Sciatic nerve (tissue), 2 donors: ENCODE data around the gene PCSK7. TPM values are rescaled to one million over a fixed set of nuclear protein-coding genes. Genes with fewer than 3 reads are reported as not detected.
A peak's percentile ranks its signal among the peaks of the same experiment; 100 is the strongest.

Source experiments
- ATAC-seq: fragments of 200-7000 bp; cut with Tn5 transposase; one replicate; pipeline ENCODE4 v1.9.1; 2020; ENCODE audit warnings: mild to moderate bottlenecking, moderate library complexity
- DNase-seq: peaks from one replicate; pipeline ENCODE4 v3.0.0-alpha.2; 2020; ENCODE audit warnings: low spot score
- intact Hi-C: fragments of 100-400 bp; cut with DNase I; formaldehyde crosslinking; loops from one replicate; pipeline ENCODE4 v1.14.2; 2022
- total RNA-seq: library from RNA; stranded (reverse); fragmentation: NEBNext Ultra II Directional; extraction: Animal tissue kit (Norgen Biotek cat#: 25700); gene quantifications from one replicate; pipeline ENCODE4 v1.2.1, GENCODE V29; 2021
- donor health status: DM: no; HTN: no; CAD: no.
- donor health status: DM: no; HTN: no; CAD: no.

The PCSK7 gene
- total RNA-seq, 1 donor from 2014 or later = 68.7 TPM

GRCh38 chr11:117201658-117202305 lies 30.1 kb downstream of the PCSK7 start:
- no peak for DNase-seq
- intact Hi-C loops = no loop called here
- ATAC-seq = no peak

- no peak for ATAC-seq
- intact Hi-C loops = no loop called here
- no peak for DNase-seq
Measured at GRCh38 chr11:117200813-117201657, 30.8 kb downstream of the PCSK7 start.

GRCh38 chr11:117199916-117200812 lies 31.7 kb downstream of the PCSK7 start:
- no peak for DNase-seq
- ATAC-seq = peak; percentile 1
- intact Hi-C loops = no loop called here

- intact Hi-C loops = no loop called here
- peak; percentile 85 for DNase-seq
- peak; percentile 83 for ATAC-seq
Measured at GRCh38 chr11:117199053-117199915, 32.6 kb downstream of the PCSK7 start, which contains the start of gene TAGLN. Gene TAGLN, plus strand, starts transcription at chr11:117199370. Its CDS starts 3,644 bp downstream, at chr11:117203014.

GRCh38 chr11:117198613-117199012 lies 33.3 kb downstream of the PCSK7 start:
- ATAC-seq = peak; percentile 0
- intact Hi-C loops = no loop called here
- no peak for DNase-seq

GRCh38 chr11:117197516-117198456 lies 34.1 kb downstream of the PCSK7 start:
- intact Hi-C loops = no loop called here
- ATAC-seq (peak; percentile 7), DNase-seq (no peak)

- DNase-seq (no peak), ATAC-seq (no peak)
- intact Hi-C loops = no loop called here
Measured at GRCh38 chr11:117197006-117197405, 34.9 kb downstream of the PCSK7 start.

- no peak for ATAC-seq
- DNase-seq = no peak
- intact Hi-C loops = no loop called here
Measured at GRCh38 chr11:117195761-117196160, 36.1 kb downstream of the PCSK7 start.

GRCh38 chr11:117195258-117195657 lies 36.6 kb downstream of the PCSK7 start:
- ATAC-seq = no peak
- intact Hi-C loops = no loop called here
- no peak for DNase-seq

GRCh38 chr11:117194267-117194666 lies 37.6 kb downstream of the PCSK7 start:
- DNase-seq (no peak), ATAC-seq (no peak)
- intact Hi-C loops = no loop called here

GRCh38 chr11:117193130-117194020 lies 38.5 kb downstream of the PCSK7 start:
- ATAC-seq (no peak), DNase-seq (no peak)
- intact Hi-C loops = no loop called here

GRCh38 chr11:117192401-117192875 lies 39.4 kb downstream of the PCSK7 start:
- DNase-seq = no peak
- ATAC-seq = no peak
- intact Hi-C loops = no loop called here

GRCh38 chr11:117191680-117192400 lies 40.0 kb downstream of the PCSK7 start:
- no peak for ATAC-seq
- intact Hi-C loops = no loop called here
- DNase-seq = no peak

GRCh38 chr11:117189941-117190544 lies 41.8 kb downstream of the PCSK7 start:
- intact Hi-C loops = no loop called here
- peak; percentile 48 for DNase-seq
- ATAC-seq = no peak

- peak; percentile 20 for ATAC-seq
- DNase-seq = no peak
- intact Hi-C loops = no loop called here
Measured at GRCh38 chr11:117189191-117189940, 42.5 kb downstream of the PCSK7 start.
